HG03039 (cell line): ENCODE data around the gene PCLO.

Experiments
- ATAC-seq: cut with Tn5 transposase; IDR thresholded peaks from one replicate; pipeline ENCODE4 v1.9.1; 2021; ENCODE audit warnings: mild to moderate bottlenecking, moderate library complexity; ENCODE audit not compliant: unreplicated experiment

Gene PCLO

DNA sequence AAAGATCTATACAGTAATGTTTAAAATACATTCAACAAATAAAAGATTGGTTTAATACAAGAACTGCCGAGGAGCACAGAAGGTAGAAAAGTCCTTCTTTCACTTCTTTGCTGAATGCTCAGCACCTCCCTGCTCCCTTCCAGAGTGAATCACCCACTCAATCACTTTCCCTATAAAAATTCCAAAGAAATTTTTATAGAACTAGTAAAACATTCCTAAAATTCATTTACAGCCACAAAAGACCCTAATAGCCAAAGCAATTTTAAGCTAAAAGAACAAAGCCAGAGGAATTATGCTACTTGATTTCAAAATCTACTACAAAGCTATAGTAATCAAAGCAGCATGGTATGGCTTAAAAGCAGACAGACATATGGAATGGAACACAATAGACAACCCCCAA is 320.9 kb downstream of the PCLO start:
- ATAC-seq: no peak

DNA sequence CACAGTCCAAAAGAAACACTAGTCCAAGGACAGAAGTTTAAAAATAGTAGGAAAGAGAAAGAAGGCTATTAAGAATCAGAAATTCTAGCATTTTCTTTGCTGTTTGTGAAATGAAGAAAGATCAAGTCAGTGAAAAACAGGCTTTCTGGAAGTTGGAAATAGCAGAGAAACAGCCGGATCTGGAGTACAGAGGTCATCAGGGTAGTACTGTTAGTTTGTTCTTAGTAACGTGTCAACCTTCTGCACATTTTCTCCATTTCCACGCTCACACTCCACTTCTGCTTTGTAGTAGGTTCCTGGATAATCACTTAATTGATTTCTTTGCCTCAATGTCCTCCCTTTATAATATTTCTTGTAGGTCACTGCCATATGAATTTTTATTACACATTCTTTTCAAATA is 322.6 kb downstream of the PCLO start:
- no peak for ATAC-seq

DNA sequence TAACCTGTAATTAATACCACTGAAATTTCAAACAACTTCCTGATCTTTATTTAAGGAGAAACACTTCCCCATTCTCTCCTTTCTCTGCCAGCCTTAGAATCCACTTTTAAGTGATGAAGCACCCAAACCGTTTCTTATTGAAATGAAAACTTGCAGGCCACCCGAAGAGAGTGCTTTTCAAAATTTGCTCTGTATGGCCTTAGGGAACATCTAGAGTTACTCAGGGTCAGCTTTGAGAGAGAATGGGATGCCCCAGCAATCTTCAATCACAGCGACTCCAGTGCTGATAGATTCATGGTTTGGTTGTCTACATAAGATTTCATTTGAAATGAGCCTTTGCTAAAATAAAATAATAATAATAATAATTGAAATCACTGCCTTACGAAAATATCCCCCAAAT is 323.1 kb downstream of the PCLO start:
- ATAC-seq: no peak

DNA sequence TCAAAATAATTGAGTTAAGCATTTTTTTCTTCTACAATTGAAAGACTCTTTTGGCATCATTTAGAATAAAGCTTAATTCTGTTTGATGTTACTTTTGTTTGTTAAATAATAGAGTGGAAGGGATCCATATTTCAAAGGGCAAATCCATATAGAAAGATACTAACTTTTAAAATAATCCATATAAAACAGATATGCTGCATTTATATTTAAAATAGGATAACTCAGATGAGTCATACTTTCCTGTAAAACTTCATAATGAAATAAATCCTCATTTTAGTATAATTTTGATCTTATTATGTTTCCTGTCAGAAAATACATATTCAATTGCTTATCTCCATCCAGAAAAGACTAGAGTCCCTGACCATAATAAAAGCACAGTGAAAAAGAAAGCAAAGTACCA is 323.6 kb downstream of the PCLO start:
- no peak for ATAC-seq

DNA sequence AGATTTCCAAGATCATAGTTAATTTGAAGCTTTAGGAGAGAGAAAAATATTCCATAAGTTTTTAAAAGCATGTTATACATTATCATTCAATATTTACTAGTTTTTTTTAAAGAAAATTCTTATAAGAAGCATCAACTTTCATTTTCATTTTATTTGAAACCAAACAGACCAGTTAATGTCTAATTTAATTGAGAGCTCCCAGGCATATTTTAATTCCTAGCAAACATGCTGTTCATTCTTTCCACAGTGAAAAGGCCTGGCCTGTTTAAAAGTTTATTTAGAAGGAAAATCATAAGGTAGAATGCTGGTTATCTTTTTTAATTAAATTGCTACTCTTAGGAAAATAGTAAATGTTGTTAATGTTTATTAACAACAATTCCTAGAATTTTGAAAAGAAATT is 324.4 kb downstream of the PCLO start:
- no peak for ATAC-seq

DNA sequence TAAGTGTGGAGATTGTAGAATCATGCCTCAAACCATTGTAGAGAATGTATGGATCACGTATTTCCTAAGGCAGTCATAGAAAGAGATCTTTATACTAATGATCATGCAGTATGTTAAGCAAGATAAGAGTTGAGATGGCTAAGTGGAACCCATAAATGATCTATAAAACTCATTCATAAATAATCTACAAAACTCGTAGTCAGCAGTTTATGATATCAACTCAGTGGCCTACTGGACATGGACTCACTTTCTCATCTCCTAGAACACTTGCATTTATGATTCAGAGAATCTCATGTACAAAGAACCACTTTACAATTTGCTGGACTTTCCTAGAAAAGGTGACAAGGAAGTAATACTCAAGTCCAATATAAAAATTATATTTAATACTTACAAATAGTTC is 339.6 kb downstream of the PCLO start:
- no peak for ATAC-seq

DNA sequence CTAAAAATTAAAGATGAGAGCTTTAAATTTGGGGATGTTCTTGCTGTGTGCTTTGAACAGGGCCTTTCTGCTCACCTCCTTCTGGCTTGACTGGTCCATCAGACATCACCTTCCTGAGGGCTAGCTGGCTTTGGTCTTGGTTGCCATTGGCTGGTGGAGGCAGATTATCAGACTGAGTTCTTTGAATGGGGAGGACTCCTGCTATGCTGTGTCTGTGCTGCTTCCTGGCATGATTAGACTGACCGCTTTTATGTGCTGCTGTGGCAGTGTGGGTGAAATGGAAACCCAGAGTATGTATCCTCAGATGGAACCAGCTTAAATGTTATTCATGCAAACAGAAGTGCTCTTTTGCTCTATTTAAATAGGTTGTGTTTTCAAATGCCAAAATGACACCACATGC is 341.6 kb downstream of the PCLO start:
- no peak for ATAC-seq

DNA sequence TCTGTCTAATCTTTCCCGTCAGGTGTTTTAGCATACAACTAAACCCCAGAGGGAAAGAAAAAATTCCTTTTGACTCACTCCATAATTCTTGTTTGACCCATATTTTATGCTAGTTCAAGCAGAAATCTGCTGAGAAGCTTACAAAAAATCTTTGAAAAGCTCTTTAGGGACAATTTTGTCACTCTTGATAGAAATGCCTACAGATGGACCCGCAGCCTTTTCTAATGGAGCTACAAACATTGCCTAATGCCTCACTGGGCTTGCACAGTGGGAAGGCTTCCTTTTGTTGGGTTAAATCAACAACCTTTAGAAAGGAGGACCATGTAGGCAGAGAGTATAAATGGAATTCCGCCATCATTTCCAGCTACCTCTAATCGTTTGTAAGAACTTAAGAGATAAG is 344.5 kb downstream of the PCLO start:
- ATAC-seq: no peak

DNA sequence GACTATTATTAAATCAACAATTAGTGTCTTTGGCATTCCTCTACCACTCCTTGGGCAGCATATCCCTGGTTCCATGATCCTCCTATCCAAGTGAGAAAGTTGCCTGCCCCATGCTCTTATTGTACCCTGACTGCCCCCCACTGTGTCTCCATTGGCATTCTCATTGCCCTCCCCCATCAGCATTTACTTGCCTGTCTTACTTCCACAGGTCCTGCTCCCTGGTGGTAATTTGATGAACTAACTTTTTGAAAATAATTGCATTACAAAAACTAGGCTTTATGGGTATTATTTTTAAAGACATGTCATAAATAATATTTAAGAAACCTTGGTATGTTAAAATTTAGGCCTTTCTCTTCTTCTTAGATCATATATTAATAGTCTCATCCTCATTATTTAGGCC is 346.4 kb downstream of the PCLO start:
- ATAC-seq: no peak

DNA sequence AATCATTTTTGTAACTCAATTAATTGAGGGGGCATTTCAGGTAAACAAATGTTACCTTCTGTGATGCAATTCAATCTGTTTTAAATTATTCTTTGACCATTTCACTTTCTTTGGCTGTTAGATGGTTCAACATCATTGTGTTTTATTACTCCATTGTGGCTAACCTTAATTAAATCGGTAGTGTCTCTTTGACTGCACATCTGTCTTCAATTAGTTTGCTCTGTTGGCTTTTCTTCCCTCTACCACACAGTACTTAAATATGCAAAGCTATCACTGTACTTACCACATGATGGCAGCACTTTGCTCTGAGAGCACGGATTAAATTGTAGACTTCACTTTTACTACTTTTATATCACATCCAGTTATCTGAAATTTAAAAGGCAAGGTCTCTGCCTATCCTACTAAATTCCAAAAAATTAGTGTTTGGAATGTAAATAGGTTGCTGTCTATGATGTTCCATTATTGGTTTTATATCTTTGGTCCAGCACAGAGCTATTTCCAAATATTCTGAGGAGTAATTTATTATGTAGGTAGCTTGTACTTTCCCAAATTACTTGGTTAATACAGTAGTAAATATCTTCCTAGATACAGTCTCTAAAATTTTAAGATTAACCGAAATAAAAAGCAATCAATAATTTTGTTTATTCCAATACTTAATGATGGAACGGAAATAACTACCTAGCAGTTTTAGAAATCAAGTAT is 352.0 kb downstream of the PCLO start:
- ATAC-seq: no peak

DNA sequence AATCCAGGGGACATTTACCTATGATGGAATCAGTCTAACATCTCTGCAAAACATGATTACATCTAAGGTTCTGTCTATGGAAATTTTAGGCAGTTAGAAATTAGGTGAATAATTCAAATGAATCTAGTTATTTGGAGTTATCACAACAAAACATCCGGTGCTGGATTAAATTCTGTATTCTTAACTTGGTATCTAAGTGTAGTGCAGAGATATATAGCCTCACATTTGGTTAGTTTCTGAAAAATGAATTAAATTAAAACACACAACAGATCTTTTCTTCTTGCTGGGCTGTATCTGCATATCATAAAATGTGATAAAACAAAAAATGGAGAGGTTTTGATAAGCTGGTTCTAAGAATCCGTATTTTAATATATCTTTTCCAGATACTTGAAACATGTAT is 354.1 kb downstream of the PCLO start:
- ATAC-seq: no peak

DNA sequence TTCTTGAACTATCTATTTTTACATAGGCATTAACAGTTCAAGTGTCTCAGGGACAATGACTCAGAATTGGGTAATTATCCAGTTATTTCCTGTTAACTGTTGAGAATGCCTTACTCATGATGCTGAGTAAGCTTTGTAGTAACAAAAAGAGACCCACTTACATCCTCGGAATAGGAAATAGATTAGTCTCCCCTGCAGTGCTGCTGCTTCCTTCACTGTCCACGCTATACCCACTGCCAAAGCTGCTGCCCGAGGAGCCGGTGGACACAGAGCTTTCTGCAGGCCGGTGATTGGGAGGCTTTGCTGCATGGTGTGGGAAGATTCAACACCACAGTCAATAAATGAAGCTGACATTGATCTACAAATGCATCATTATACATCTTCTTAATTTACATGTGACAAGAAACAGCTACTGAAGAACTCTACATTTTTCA is 357.1 kb downstream of the PCLO start:
- ATAC-seq: no peak

DNA sequence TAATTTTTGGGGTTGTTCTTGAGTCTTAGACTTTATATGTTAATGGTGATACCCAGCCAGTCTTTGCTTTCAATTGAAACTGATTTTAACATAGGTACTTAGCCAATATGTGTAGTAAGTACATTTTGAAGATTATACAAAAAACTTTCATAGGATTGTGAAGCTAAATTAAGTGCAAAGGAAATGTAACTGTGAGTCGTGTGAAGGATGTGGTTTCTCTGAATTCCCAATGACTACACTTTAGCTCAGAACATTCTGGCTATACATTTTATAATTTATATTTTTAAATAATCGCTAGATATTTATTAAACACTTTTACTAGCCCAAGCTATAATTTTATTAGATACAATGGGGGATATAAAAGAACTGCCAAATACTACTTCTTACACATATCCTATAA is 359.3 kb downstream of the PCLO start:
- ATAC-seq: no peak

DNA sequence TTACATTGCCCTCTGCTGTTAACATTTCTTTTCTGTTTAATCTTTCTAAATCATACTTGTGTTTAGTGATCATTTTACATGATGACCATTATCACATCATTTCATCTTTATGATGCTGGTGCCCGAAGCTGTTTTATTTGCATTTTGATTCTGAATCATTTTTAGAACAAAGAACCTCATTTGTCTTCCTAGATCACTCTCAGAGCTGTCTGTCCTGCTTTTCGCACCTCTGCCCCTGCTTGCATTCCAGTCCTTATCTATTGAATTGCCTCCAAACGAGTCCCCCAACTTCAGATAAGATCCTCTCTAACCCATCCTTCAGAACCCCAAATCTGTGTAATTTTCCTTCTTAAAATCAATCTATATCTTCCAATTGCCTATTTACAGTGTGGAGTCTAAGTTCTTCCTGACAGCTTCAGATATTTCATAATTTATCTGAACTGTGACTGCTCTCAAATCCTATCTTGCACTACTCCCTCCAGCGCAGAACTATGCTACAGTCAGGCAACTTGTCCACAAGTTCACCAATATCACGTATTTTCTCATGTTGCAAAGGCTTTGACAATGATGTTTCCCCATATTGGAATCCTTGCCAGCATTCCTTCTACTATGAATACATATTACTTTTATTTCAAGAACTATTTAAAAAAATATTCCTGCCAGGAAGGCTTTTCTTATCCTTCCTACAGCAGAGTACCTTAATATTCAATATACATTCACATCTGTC is 372.6 kb downstream of the PCLO start:
- ATAC-seq: no peak

DNA sequence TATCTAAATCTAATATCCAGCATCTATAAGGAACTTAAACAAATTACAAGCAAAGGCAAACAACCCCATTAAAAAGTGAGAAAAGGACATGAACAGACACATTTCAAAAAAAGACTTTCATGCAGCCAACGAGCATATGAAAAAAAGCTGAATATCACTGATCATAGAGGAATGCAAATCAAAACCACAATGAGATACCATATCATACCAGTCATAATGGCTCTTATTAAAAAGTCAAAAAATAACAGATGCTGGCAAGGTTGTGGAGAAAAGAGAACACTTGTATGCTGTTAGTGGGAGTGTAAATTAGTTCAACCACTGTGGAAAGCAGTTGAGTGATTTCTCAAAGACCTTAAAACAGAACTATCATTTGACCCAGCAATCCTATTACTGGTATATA is 384.7 kb downstream of the PCLO start:
- no peak for ATAC-seq

DNA sequence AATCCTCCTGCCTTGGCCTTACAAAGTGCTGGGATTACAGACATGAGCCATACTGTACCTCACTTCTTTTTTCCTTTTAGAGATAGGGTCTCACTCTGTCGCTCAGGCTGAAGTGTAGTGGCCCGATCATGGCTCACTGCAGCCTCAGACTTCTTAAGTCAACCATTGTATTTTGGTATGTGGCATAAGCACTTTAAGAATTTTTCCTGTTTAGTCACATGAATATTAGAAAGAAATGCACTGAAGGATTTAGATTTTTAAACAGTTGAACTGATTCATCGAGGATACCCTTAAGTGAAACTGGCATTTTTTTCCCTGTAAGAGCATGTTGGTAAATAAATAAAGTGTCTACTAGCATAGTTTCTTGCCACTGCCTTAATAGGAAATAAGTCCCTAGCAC is 399.8 kb downstream of the PCLO start:
- ATAC-seq: no peak

DNA sequence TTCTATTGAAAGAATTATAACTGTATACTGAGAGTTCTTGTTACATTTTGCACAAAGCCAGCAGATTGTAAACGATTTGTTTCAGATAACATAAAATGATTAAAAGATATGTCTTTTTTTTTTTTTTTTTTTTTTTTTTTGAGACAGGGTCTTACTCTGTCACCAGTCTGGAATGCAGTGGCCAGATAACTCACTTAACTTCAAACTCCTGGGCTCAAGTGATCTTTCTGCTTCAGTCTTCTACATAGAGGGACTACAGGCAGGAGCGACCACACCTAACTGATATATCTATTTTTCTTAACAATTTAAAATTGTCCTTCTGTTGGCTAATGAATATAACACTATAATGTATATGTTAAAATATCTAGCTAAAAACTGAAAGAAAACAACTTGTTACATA is 401.9 kb downstream of the PCLO start:
- no peak for ATAC-seq

DNA sequence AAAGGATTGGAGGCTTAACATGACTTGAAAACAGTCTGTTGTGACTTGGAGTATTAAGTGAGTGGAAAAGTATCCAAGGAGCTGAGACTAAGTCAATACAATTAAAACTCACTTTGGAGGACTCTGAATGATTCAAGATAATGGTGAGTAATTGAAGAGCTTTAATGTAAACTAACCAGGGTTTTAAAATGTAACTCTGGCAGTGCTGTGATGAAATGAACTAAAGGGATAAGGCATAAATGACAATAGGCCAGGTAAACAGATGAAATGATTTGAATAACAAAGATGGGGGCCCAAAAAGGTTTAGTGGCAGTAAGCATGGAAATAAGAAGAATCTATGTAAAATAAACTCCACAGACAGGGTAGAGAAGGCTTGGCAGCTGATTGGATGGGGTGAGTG is 402.6 kb downstream of the PCLO start:
- no peak for ATAC-seq

DNA sequence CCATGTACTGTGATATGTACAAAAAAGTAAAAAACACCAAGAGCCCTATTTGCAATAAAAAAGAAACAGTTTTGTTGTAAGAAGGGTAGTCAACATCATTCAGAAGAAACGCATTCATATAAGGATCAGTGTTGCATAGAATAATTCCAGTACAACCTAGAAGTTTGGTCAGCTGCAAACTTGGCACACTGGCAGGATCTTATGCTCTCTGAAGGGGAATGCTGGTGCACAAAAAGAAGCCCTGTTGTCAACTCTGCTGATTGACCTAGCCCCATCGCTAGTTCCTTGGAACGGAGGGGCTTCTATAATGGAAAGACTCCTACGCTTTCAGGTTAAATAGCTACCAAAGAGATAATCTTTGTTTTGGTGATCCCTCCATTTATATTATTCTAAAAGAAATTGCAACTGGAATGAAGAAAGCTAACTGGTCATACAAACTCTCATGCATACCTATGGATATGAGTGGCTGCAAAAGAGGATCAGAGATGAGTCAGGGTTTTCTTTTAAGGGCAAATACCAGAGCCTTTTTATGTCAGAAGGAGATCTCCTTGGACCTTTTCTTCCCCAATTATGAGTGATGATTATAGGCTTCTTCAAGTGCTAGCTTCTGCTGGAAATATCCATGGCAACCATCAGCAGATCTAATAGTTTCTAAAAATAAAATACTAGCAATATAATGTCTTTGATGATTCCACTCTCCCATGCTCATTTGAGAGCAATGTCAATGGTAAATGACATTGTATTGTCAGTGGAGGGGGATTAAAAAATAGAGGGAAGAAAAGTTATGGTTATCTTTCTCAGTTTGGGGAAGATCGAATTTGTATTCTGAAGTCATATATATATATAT is 406.8 kb downstream of the PCLO start:
- ATAC-seq: no peak

DNA sequence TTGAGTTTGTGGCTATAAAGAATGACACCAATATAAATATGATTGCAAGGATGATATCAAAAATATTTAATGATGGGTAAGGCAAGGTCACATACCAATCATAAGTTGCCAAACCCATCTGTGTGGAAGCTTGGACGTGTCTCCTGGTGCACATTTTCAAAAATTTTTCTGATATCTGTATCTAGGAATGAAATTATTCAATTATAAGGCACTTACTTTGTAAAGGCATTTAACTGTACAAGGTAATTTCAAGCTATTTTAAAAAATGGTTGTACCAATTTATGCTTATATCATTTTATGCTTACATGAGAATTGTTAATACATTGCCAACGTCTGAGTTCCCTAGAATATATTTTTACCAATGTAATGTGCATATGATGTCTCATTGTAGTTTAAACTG is 412.7 kb downstream of the PCLO start:
- ATAC-seq: no peak

DNA sequence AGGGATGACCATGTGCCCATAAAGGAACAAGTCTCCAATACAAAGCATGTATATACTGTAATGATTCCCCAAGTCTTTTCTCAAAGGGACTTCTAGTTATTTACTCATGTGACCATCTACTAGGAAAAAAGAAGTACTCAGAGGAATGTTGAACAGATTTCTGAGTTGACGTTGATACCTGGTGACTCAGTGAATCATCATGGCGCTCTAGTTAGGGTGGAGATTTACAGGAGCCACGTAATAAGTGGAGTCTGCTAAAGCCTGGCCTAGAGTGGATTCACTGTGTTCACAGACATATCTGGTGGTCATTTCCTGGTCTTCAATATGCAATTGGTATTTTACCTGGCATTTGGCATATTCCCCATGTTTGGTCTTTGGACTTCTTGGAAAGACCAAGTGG is 416.9 kb downstream of the PCLO start:
- ATAC-seq: no peak

DNA sequence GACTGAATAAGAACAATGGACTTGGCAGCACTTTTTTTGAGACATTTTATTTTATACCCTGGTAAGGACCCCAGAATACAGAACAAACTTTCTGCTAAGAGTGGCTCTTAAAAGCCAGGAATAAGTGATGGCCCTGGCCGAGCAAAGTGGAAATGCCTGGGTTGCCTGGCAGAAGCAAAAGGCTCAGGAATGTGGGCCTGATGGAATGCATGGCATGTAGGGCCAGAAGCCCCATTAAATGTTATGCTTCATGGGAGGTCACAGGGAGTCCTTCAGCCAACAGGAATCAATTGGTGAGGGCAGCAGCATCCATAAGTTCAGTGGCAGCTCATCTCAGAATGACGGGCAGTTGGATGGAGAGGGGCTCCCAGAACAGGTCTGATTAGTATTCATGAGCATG is 417.6 kb downstream of the PCLO start:
- ATAC-seq: no peak
